ENCODE data around the gene ZNF787. TPM values are rescaled to one million over a fixed set of nuclear protein-coding genes. Genes with fewer than 3 reads are reported as not detected.

The ZNF787 gene
- total and polyA plus RNA-seq, 2 of the 4 experiments (the other 2 are of a cell fraction), result 4.8 to 11.2 TPM

GRCh38 chr19:56150358-56150757, 29.3 kb upstream of the ZNF787 start:
- DNase-seq, result no peak
- ChIA-PET POLR2A (ENCODE audit: unreplicated experiment) (no interaction called here), CTCF (no interaction called here)
- TF ChIP-seq NFE2L2 (IDR thresholded peaks at IDR 0.05; ENCODE audit: low read depth, low read length), result no peak
- no peak for TF ChIP-seq FOS (IDR thresholded peaks at IDR 0.05; ENCODE audit: low read depth, low read length)
- TF ChIP-seq RAD21 (IDR thresholded peaks at IDR 0.05; ENCODE audit: low read length), result no peak
- TF ChIP-seq RCOR1 (IDR thresholded peaks at IDR 0.05; ENCODE audit: insufficient replicate concordance, low read length), result no peak
- TF ChIP-seq SMC3 (IDR thresholded peaks at IDR 0.05; ENCODE audit: low read depth, low read length), result no peak
- TF ChIP-seq RFX5 (IDR thresholded peaks at IDR 0.05; ENCODE audit: low read depth, low read length), result no peak
- no peak for TF ChIP-seq MXI1 (IDR thresholded peaks at IDR 0.05; ENCODE audit: borderline replicate concordance, low read depth, low read length)
- no peak for TF ChIP-seq CHD1 (IDR thresholded peaks at IDR 0.05; ENCODE audit: low read depth, low read length)
- TF ChIP-seq CEBPB (IDR thresholded peaks at IDR 0.05; ENCODE audit: low read depth, low read length), result no peak
- no peak for TF ChIP-seq POLR2A (IDR thresholded peaks at IDR 0.05; ENCODE audit: low read depth, low read length)
- TF ChIP-seq BHLHE40 (IDR thresholded peaks at IDR 0.05; ENCODE audit: low read depth, low read length), result no peak
- no peak for TF ChIP-seq MAZ (IDR thresholded peaks at IDR 0.05; ENCODE audit: borderline replicate concordance, low read depth, low read length)
- TF ChIP-seq MAFK (IDR thresholded peaks at IDR 0.05; ENCODE audit: low read depth, low read length), result no peak
- no peak for TF ChIP-seq ELK1 (IDR thresholded peaks at IDR 0.05; ENCODE audit: borderline replicate concordance, low read depth, low read length)
- TF ChIP-seq USF2 (IDR thresholded peaks at IDR 0.05; ENCODE audit: low read depth, low read length), result no peak
- no peak for TF ChIP-seq CTCF (conservative IDR thresholded peaks at IDR 0.05; ENCODE audit: low read depth, low read length)
- Histone ChIP-seq H3K27ac (ENCODE audit: insufficient read depth, low read length) (no peak overlapping the region), H3K18ac (ENCODE audit: low read depth, low read length) (no peak overlapping the region), H4K8ac (ENCODE audit: low read depth in 2 of 2, low read length in 2 of 2) (no peak overlapping the region), H2BK15ac (ENCODE audit: low read depth, low read length) (no peak overlapping the region), H3K27me3 (ENCODE audit: control insufficient read depth, insufficient read depth, low read length) (no peaks in the 10 kb centered on the region), H3K9ac (ENCODE audit: low read depth, low read length) (no peak overlapping the region), H3K4me2 (ENCODE audit: low read depth, low read length) (no peak overlapping the region), H3K4me1 (ENCODE audit: control insufficient read depth, insufficient read depth, low read length) (peaks cover 5% of the 10 kb centered on the region; the same call in 1 of the 2 replicates), H3K4ac (ENCODE audit: low read depth, low read length) (no peak overlapping the region), H2BK5ac (ENCODE audit: low read depth, low read length, poor library complexity, severe bottlenecking) (no peak overlapping the region), H2BK20ac (ENCODE audit: low read depth, low read length) (no peak overlapping the region), H4K20me1 (ENCODE audit: insufficient read depth, low read length) (peaks cover 28% of the 10 kb centered on the region), H3K4me3 (ENCODE audit: insufficient read depth, low read depth, low read length) (no peak overlapping the region), H4K5ac (ENCODE audit: low read depth, low read length) (no peak overlapping the region), H3K9me1 (ENCODE audit: insufficient read depth, low read length) (peaks cover 10% of the 10 kb centered on the region; the same call in 1 of the 2 replicates), H3K36me3 (ENCODE audit: control insufficient read depth, insufficient read depth, low read length) (peaks cover 36% of the 10 kb centered on the region), H3K79me1 (ENCODE audit: low read depth in 1 of 2, low read length in 2 of 2) (peaks cover 25 to 32% of the 10 kb centered on the region in 2 experiments), H3K9me3 (ENCODE audit: control insufficient read depth, insufficient read depth, low read length) (no peaks in the 10 kb centered on the region), H4K91ac (ENCODE audit: insufficient read depth, low read depth, low read length) (no peak overlapping the region), H2AK9ac (replicated peaks; ENCODE audit: low read depth, low read length, poor library complexity) (no peak overlapping the region), H2BK120ac (ENCODE audit: low read depth, low read length) (no peak overlapping the region), H3K56ac (ENCODE audit: extremely low read depth, insufficient read depth, low read length) (no peak overlapping the region), H3K14ac (replicated peaks; ENCODE audit: low read depth, low read length) (no peak overlapping the region), H2AK5ac (ENCODE audit: low read depth, low read length) (no peak overlapping the region), H2AFZ (replicated peaks; ENCODE audit: low read length, poor library complexity) (no peak overlapping the region), H3K23ac (ENCODE audit: low read depth, low read length) (no peak overlapping the region)
- intact Hi-C loops (cut with micrococcal nuclease) (no loop called here), dilution Hi-C loops (cut with HindIII; ENCODE audit: low sequenced_read_pairs, unreplicated experiment) (no loop called here), in situ Hi-C loops (cut with MboI; ENCODE audit: low sequenced_read_pairs) (no loop called here)
- BruUV-seq (replicated peaks), result no TSS peak
- no CpG with 5 or more reads among the region's 11 CpGs for WGBS, 2 experiments (ENCODE audit: extremely low coverage in 2 of 2, insufficient read length in 1 of 2)
- no peak for ATAC-seq (ENCODE audit: low read depth)

All from IMR-90 (cell line).